Measurements from ENCODE around the gene INAFM1. TPM values are rescaled to one million over a fixed set of nuclear protein-coding genes. Genes with fewer than 3 reads are reported as not detected.

INAFM1 gene
- total and polyA plus RNA-seq, 9 of the 15 experiments (the other 6 are each of a cell fraction or from before 2014, with no cell fraction given) = 0.71 to 30.9 (median 3.1) TPM

- Histone ChIP-seq H3K27me3 (ENCODE audit: control insufficient read depth in 2 of 2, insufficient read depth in 2 of 2, low read length in 2 of 2) (no peaks in the 10 kb centered on the region), H3K36me3 (ENCODE audit: control insufficient read depth, insufficient read depth, low read length) (peaks cover 5% of the 10 kb centered on the region; the same call in 1 of the 3 replicates), H4K20me1 (replicated peaks; ENCODE audit: control insufficient read depth, insufficient read depth, low read length) (0 out of 2 replicates have a peak, but pooled peaks cover 4% of the 10 kb centered on the region), H3K4me1 (replicated peaks in 1 of 2; ENCODE audit: control insufficient read depth in 2 of 2, insufficient read depth in 2 of 2, low read length in 2 of 2) (peaks cover 2 to 6% of the 10 kb centered on the region in 2 experiments; a peak in 4 of 5 replicates), H3K4me2 (ENCODE audit: insufficient read depth, low read length) (no peak overlapping the region; the same call in 1 of the 2 replicates), H3K79me2 (ENCODE audit: control insufficient read depth, insufficient read depth, low read length) (no peaks in the 10 kb centered on the region), H3K27ac (ENCODE audit: extremely low read depth, low read depth, low read length) (no peak overlapping the region), H2AFZ (ENCODE audit: low read depth, low read length) (no peak overlapping the region), H3K9me3 (replicated peaks; ENCODE audit: control insufficient read depth, insufficient read depth, low read depth, low read length) (no peaks in the 10 kb centered on the region), H3K9me1 (ENCODE audit: control insufficient read depth, insufficient read depth, low read length) (no peaks in the 10 kb centered on the region), H3K9ac (ENCODE audit: insufficient read depth in 1 of 2, low read depth in 2 of 2, low read length in 2 of 2) (no peak overlapping the region), H3K4me3 (no peak overlapping the region)
- intact Hi-C loops (cut with micrococcal nuclease) = loop anchor here (2.0 to 5.0 kb wide), 2 partner anchors 106 to 143 kb away; no protein-coding TSS in a partner anchor
- ChIA-PET CTCF (ENCODE audit: low intra/inter-chr PET ratio) (interaction anchor here (0.6 to 1.8 kb wide), 3 partner anchors 79 to 130 kb away, joined by 3 to 8 read pairs (median 4); no protein-coding TSS in a partner anchor), POLR2A (interaction anchor here (0.6 to 3.1 kb wide), 3 partner anchors 9 to 57 kb away, joined by 3 to 13 read pairs (median 4); partner anchors contain the start of gene INAFM1)
- ATAC-seq (peak; percentile 44; the same call in 2 of the 3 replicates), FAIRE-seq (peak; percentile 84), DNase-seq (ENCODE audit: extremely low read depth in 1 of 4, low spot score in 3 of 4) (peak; percentile 34 to 79 (median 43))
- WGBS (ENCODE audit: insufficient coverage, low coverage, missing lambda C conversion rate) = 27% methylated on average over 8 of the region's 9 CpGs
- no TSS peak for BruUV-seq (replicated peaks)
- in situ Hi-C loops (cut with MboI) = no loop called here
- TF ChIP-seq CTCFL (IDR thresholded peaks at IDR 0.05; ENCODE audit: borderline replicate concordance, insufficient read depth, low read depth, low read length, poor library complexity, severe bottlenecking) (peak; percentile 42), ZNF395 (CRISPR knock-in tag; IDR thresholded peaks at IDR 0.05) (no peak), SMAD1 (IDR thresholded peaks at IDR 0.05; ENCODE audit: low read depth, low read length, partially characterized antibody) (no peak), SUPT5H (IDR thresholded peaks at IDR 0.05) (peak; percentile 11; the same call in 1 of the 2 replicates)
- TF ChIP-seq, protein P1, sequence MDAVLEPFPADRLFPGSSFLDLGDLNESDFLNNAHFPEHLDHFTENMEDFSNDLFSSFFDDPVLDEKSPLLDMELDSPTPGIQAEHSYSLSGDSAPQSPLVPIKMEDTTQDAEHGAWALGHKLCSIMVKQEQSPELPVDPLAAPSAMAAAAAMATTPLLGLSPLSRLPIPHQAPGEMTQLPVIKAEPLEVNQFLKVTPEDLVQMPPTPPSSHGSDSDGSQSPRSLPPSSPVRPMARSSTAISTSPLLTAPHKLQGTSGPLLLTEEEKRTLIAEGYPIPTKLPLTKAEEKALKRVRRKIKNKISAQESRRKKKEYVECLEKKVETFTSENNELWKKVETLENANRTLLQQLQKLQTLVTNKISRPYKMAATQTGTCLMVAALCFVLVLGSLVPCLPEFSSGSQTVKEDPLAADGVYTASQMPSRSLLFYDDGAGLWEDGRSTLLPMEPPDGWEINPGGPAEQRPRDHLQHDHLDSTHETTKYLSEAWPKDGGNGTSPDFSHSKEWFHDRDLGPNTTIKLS (IDR thresholded peaks at IDR 0.05; ENCODE audit: borderline replicate concordance, low read depth) = no peak
- TF ChIP-seq, protein P2, sequence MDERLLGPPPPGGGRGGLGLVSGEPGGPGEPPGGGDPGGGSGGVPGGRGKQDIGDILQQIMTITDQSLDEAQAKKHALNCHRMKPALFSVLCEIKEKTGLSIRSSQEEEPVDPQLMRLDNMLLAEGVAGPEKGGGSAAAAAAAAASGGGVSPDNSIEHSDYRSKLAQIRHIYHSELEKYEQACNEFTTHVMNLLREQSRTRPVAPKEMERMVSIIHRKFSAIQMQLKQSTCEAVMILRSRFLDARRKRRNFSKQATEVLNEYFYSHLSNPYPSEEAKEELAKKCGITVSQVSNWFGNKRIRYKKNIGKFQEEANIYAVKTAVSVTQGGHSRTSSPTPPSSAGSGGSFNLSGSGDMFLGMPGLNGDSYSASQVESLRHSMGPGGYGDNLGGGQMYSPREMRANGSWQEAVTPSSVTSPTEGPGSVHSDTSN (CRISPR knock-in tag; IDR thresholded peaks at IDR 0.05; ENCODE audit: low read depth) = peak; percentile 69
- TF ChIP-seq, protein P2 (tag; conservative IDR thresholded peaks at IDR 0.05; ENCODE audit: low read depth) = peak; percentile 70
- TF ChIP-seq, protein P3, sequence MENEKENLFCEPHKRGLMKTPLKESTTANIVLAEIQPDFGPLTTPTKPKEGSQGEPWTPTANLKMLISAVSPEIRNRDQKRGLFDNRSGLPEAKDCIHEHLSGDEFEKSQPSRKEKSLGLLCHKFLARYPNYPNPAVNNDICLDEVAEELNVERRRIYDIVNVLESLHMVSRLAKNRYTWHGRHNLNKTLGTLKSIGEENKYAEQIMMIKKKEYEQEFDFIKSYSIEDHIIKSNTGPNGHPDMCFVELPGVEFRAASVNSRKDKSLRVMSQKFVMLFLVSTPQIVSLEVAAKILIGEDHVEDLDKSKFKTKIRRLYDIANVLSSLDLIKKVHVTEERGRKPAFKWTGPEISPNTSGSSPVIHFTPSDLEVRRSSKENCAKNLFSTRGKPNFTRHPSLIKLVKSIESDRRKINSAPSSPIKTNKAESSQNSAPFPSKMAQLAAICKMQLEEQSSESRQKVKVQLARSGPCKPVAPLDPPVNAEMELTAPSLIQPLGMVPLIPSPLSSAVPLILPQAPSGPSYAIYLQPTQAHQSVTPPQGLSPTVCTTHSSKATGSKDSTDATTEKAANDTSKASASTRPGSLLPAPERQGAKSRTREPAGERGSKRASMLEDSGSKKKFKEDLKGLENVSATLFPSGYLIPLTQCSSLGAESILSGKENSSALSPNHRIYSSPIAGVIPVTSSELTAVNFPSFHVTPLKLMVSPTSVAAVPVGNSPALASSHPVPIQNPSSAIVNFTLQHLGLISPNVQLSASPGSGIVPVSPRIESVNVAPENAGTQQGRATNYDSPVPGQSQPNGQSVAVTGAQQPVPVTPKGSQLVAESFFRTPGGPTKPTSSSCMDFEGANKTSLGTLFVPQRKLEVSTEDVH (IDR thresholded peaks at IDR 0.05; ENCODE audit: low read depth, partially characterized antibody) = peak; percentile 54
These were observed 9.7 kb downstream of the INAFM1 start for GRCh38 chr19:47284324-47284899.

Data from K562 (cell line).